Breast epithelium (tissue), 3 donors: Measurements from ENCODE around the gene WWOX.

Experiments
- CTCF ChIP-seq, 3 donors: fragments of 450-650 bp; IDR thresholded peaks; one replicate each; pipeline ENCODE4 v1.5.1; 2016 to 2017; ENCODE audit warnings: antibody characterized with exemption in 3 of 3, mild to moderate bottlenecking in 3 of 3, moderate library complexity in 3 of 3
- POLR2A ChIP-seq: fragments of 450-650 bp; IDR thresholded peaks from one replicate; pipeline ENCODE4 v1.6.1; 2016; ENCODE audit warnings: antibody characterized with exemption, mild to moderate bottlenecking, moderate library complexity

- TF ChIP-seq CTCF (IDR thresholded peaks at IDR 0.05) (no peak), POLR2A (no peak)
These were observed 950.6 kb downstream of the WWOX start for GRCh38 chr16:79050063-79050462.
